ENCODE measurements around the gene CHST9. TPM values are rescaled to one million over a fixed set of nuclear protein-coding genes. Genes with fewer than 3 reads are reported as not detected.

The CHST9 gene
- total RNA-seq, 2 donors from 2014 or later, result 0.90 to 1.3 TPM

DNA sequence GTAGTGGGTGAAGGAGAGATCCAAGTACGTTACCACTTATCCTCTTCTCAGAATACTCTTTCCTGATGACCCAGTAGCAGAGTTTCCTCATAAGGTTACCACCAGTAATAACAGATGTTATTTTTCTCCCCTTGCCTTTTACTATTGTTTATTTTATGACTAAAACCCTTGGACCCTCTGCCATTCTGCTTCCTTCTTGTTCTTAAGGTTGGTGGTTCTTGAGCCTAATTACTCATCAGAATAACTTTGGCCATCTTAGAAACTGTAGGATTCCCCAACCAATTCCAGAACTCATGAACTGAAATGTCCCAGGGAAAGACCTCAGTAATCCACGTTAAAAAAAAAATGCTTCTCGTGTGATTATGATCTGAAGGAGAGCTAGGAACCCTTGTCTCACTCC lies 64.9 kb downstream of the CHST9 start:
- H3K27ac ChIP-seq, result no peak overlapping the region
- no peaks in the 10 kb centered on the region for H3K9me3 ChIP-seq
- H3K36me3 ChIP-seq, result no peaks in the 10 kb centered on the region
- no peak overlapping the region for H3K4me3 ChIP-seq
- TF ChIP-seq, protein P1, sequence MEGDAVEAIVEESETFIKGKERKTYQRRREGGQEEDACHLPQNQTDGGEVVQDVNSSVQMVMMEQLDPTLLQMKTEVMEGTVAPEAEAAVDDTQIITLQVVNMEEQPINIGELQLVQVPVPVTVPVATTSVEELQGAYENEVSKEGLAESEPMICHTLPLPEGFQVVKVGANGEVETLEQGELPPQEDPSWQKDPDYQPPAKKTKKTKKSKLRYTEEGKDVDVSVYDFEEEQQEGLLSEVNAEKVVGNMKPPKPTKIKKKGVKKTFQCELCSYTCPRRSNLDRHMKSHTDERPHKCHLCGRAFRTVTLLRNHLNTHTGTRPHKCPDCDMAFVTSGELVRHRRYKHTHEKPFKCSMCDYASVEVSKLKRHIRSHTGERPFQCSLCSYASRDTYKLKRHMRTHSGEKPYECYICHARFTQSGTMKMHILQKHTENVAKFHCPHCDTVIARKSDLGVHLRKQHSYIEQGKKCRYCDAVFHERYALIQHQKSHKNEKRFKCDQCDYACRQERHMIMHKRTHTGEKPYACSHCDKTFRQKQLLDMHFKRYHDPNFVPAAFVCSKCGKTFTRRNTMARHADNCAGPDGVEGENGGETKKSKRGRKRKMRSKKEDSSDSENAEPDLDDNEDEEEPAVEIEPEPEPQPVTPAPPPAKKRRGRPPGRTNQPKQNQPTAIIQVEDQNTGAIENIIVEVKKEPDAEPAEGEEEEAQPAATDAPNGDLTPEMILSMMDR (IDR thresholded peaks at IDR 0.05), result no peak
- no peaks in the 10 kb centered on the region for H3K4me1 ChIP-seq
- DNase-seq (ENCODE audit: low spot score), result no peak
- no peaks in the 10 kb centered on the region for H3K27me3 ChIP-seq

DNA sequence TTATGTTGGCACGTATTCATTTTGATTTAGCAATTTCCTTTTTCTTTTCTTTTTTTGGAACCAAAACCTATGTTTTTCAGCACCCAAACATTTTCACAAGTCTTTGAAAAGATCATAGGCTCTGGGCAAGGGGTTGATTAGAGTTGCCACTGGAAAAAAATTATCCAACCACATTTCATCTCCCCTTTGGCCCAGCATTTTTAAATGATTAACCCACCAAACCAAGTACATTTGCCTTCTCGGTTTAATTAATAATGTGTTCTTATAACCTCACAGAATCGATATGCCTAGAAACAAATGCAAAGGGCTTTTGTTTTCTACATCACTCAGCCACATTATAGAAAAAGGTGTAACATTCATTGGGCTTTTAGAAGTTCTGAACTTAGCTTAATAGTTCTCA lies 66.1 kb downstream of the CHST9 start:
- H3K9me3 ChIP-seq, result peaks cover 0 to 2% of the 10 kb centered on the region in 2 donors
- no peak overlapping the region for H3K27ac ChIP-seq
- H3K4me1 ChIP-seq, result no peaks in the 10 kb centered on the region
- H3K4me3 ChIP-seq, result no peak overlapping the region
- TF ChIP-seq, protein P1 (IDR thresholded peaks at IDR 0.05), result no peak
- H3K27me3 ChIP-seq, result no peaks in the 10 kb centered on the region
- DNase-seq (ENCODE audit: low spot score), result no peak
- H3K36me3 ChIP-seq, result no peaks in the 10 kb centered on the region

DNA sequence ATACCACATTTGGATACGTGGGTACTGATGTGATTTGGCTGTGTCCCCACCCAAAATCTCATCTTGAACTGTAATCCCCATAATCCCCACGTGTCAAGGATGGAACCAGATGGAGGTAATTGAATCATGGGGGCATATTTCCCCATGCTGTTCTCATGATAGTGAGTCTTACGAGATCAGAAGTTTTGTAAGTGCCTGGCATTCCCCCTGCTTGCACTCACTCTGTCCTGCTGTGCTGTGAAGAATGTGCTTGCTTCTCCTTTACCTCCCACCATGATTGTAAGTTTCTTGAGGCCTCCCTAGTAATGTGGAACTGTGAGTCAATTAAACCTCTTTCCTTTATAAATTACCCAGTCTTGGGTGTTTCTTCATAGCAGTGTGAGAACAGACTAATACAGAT lies 70.3 kb downstream of the CHST9 start:
- Histone ChIP-seq H3K9me3 (peaks cover 0 to 12% of the 10 kb centered on the region in 2 donors), H3K4me3 (no peak overlapping the region), H3K27me3 (no peaks in the 10 kb centered on the region), H3K4me1 (no peaks in the 10 kb centered on the region), H3K27ac (no peak overlapping the region), H3K36me3 (no peaks in the 10 kb centered on the region)
- TF ChIP-seq, protein P1 (IDR thresholded peaks at IDR 0.05), result no peak
- no peak for DNase-seq (ENCODE audit: low spot score)

DNA sequence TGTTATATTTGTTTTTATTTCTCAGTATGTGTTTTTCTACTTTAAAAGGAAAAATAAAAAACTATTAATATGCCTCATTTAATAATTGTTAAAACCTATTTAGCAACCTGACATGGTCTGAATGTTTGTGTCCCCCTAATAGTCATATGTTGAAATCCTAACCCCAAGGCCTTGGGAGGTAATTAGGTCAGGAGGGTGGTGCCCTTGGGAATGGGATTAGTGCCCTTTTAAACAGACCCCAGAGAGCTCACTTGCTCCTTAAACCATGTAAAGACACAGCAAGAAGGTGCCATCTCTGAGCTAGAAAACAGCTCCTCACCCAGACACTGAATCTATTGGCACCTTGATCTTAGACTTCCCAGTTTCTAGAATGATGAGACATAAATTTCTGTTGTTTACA lies 71.8 kb downstream of the CHST9 start:
- TF ChIP-seq, protein P1 (IDR thresholded peaks at IDR 0.05), result no peak
- no peaks in the 10 kb centered on the region for H3K4me1 ChIP-seq
- H3K27me3 ChIP-seq, result no peaks in the 10 kb centered on the region
- no peaks in the 10 kb centered on the region for H3K36me3 ChIP-seq
- H3K9me3 ChIP-seq, result peaks cover 0 to 12% of the 10 kb centered on the region in 2 donors
- no peak overlapping the region for H3K27ac ChIP-seq
- DNase-seq (ENCODE audit: low spot score), result no peak
- H3K4me3 ChIP-seq, result no peak overlapping the region

DNA sequence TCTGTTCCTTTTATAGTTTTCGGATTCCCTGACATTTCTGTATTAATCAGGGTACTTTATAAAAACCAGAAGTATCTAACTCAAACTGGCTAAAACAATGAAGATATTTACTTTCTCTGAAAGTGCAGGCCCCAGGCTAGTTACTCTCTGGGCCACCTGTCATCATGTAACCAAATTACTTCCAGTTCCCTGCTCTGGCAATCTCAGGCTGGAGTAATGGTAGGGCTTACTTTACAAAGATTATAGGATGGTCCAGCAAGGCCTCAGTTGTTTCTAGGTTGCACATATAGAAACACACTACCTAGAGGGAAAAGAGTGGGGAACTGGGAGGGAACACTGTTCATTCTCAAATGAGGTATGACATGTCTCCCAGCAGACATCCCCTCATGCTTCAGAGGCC lies 74.8 kb downstream of the CHST9 start:
- TF ChIP-seq, protein P1 (IDR thresholded peaks at IDR 0.05), result no peak
- H3K27me3 ChIP-seq, result no peaks in the 10 kb centered on the region

DNA sequence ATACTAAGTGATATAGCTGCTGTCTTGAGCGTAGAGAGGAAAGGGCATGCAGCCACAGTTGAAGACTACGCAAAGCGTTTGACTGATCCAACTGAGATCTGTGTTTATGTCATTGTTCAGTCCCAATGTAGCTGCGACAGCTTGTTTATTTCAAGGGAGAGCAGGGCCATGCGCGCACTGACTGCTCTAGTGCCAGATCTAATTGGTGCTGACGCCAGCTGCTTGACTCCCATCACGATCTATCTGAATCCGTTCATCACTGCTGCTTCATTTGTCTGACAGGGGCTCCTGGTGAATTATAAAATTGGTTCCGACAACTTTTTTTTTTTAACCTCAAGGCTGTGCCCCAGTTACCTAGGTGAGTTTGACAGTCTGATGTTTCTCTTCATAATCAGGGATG lies 75.7 kb downstream of the CHST9 start:
- Histone ChIP-seq H3K27me3 (no peaks in the 10 kb centered on the region), H3K36me3 (no peaks in the 10 kb centered on the region), H3K27ac (no peak overlapping the region), H3K4me1 (no peaks in the 10 kb centered on the region), H3K9me3 (peaks cover 0 to 12% of the 10 kb centered on the region in 2 donors), H3K4me3 (no peak overlapping the region)
- DNase-seq (ENCODE audit: low spot score), result no peak
- TF ChIP-seq, protein P1 (IDR thresholded peaks at IDR 0.05), result no peak

More for the DNA sequence above, 74.8 kb downstream of the CHST9 start:
- DNase-seq (ENCODE audit: low spot score), result no peak
- no peaks in the 10 kb centered on the region for H3K36me3 ChIP-seq
- no peak overlapping the region for H3K27ac ChIP-seq
- H3K9me3 ChIP-seq, result peaks cover 0 to 12% of the 10 kb centered on the region in 2 donors
- H3K4me1 ChIP-seq, result no peaks in the 10 kb centered on the region
- H3K4me3 ChIP-seq, result no peak overlapping the region

Data from right atrium auricular region (tissue), 2 donors.